HG03280 (cell line): Measurements from ENCODE around the gene SLF1.

Experiments used
- ATAC-seq: cut with Tn5 transposase; IDR thresholded peaks from one replicate; pipeline ENCODE4 v1.9.1; 2021; ENCODE audit warnings: mild to moderate bottlenecking, moderate library complexity; ENCODE audit not compliant: unreplicated experiment

The SLF1 gene

DNA sequence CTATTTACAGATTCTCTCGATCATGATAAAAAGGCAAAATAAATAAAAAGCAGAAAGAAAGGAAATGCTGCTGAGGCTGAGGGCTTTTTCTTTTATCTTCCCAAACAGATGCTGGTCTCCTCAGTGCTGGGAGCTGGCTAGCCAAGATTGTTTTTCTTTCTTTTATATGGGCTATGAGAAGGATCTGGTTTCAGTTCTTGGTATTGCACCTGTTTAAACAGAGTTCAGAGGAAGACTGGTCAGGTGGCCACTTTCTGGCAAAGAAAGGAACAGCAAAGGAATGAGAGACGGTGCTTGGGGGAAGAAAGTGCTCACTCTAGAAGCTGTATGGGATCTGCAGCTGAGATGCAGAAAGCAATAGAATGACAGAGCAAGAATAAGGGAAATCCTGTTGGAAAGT is 88.9 kb downstream of the SLF1 start:
- ATAC-seq = no peak

- no peak for ATAC-seq
Observed at GRCh38 chr5:94709277-94709676, 90.8 kb downstream of the SLF1 start.

- ATAC-seq = no peak
Observed at GRCh38 chr5:94711785-94712184, 93.3 kb downstream of the SLF1 start.

GRCh38 chr5:94715768-94716167 is 97.3 kb downstream of the SLF1 start:
- no peak for ATAC-seq

DNA sequence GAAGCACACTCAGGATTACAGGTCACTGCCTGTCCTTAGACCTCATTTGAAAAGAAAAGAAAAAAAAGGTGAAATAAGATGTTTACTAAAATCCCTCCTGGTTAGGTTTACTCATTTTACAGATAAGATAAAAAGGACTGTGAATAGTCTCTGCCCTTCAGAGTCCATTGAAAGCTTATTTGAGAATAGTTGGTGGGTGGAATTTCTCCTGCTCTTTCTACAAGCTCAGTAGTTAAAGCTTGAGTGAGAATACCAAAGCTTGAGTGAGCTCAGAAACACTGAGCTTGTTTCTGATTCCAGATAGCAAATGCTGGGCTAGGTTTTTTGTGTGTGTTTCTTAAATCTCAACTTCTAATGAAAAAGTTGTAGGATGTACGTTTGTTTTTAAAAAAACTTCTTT is 106.7 kb downstream of the SLF1 start:
- ATAC-seq = no peak

- ATAC-seq = no peak
Observed at GRCh38 chr5:94731471-94731870, 113.0 kb downstream of the SLF1 start.

- ATAC-seq = no peak
Observed at GRCh38 chr5:94736498-94736897, 118.0 kb downstream of the SLF1 start.

DNA sequence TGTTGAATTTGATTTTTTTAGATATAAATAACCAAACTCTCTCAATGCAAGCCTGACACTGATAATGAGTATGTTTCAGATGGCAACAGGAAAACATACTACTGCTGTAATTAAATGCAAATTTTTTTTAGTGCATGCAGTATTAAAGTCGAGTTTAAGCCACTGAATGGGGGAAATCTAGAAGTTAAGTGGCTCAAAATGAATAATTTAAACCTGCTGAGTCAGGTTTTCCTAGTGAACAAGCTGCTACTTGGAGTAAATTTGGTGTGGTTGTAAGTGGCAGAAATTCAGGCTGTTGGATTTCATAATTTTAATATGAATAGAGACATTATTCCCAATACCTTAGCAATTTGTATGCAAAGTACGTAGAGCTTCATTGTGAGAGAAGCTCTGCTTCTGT is 121.8 kb downstream of the SLF1 start:
- no peak for ATAC-seq

GRCh38 chr5:94742852-94743251 is 124.4 kb downstream of the SLF1 start:
- no peak for ATAC-seq

- ATAC-seq = no peak
Observed at GRCh38 chr5:94744906-94745305, 126.4 kb downstream of the SLF1 start.

GRCh38 chr5:94745786-94746730 is 127.6 kb downstream of the SLF1 start:
- peak; percentile 73 for ATAC-seq

DNA sequence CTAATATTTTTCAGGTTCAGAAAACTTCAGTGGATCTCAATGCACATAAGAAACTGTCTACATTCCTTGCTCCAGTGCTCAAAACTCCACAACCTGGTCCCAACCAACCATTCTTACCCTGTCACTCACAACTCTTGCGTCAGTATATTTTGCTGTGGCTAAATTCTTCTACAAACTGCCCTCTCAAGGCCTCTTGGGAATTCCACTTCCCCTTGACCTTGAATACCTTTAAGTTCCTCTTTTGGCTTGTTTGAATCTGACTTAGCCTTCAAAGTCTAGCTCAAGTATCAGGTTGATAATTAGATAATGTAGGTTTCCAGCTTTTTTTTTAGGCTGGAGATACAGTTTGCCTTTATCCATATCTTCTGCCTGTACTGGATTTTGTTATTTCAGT is 128.3 kb downstream of the SLF1 start:
- peak; percentile 47 for ATAC-seq
